Left lobe of liver (tissue), 2 donors: Measurements from ENCODE around the gene ZNF280D. TPM values are rescaled to one million over a fixed set of nuclear protein-coding genes. Genes with fewer than 3 reads are reported as not detected.

Source experiments
- ATAC-seq: fragments of 200-7000 bp; cut with Tn5 transposase; one replicate; pipeline ENCODE4 v1.9.1; 2020; ENCODE audit warnings: mild to moderate bottlenecking, moderate library complexity
- DNase-seq: peaks from one replicate; pipeline ENCODE4 v3.0.0-alpha.2; 2020; ENCODE audit warnings: low spot score
- total RNA-seq: library from RNA; stranded (reverse); gene quantifications from one replicate; pipeline ENCODE4 v1.2.1, GENCODE V29; 2021
- donor health status: DM: no; HTN: no; CAD: no; lungs with moderate emphysema.
- donor health status: DM: no; HTN: yes; CAD: no.

Gene ZNF280D
- total RNA-seq, 1 donor from 2014 or later: 15.8 TPM

- DNase-seq: no peak
- ATAC-seq: peak; percentile 50
Observed at GRCh38 chr15:56654216-56654615, 79.1 kb downstream of the ZNF280D start.

- DNase-seq (no peak), ATAC-seq (peak; percentile 88)
Observed at GRCh38 chr15:56653787-56654186, 79.5 kb downstream of the ZNF280D start.

- DNase-seq (no peak), ATAC-seq (no peak)
Observed at GRCh38 chr15:56653107-56653506, 80.2 kb downstream of the ZNF280D start.

- DNase-seq (no peak), ATAC-seq (no peak)
Observed at GRCh38 chr15:56648311-56648710, 85.0 kb downstream of the ZNF280D start.

- no peak for DNase-seq
- ATAC-seq: no peak
Observed at GRCh38 chr15:56640549-56640948, 92.8 kb downstream of the ZNF280D start.

- ATAC-seq (no peak), DNase-seq (no peak)
Observed at GRCh38 chr15:56640127-56640526, 93.2 kb downstream of the ZNF280D start.

- DNase-seq: no peak
Observed at GRCh38 chr15:56639631-56640030, 93.7 kb downstream of the ZNF280D start.

GRCh38 chr15:56631765-56632164, 101.5 kb downstream of the ZNF280D start:
- DNase-seq (no peak), ATAC-seq (no peak)

More at GRCh38 chr15:56639631-56640030, 93.7 kb downstream of the ZNF280D start:
- ATAC-seq: no peak

- peak; percentile 69 for ATAC-seq
Observed at GRCh38 chr15:56628893-56629532, 104.3 kb downstream of the ZNF280D start.

GRCh38 chr15:56619887-56620286, 113.4 kb downstream of the ZNF280D start:
- ATAC-seq (peak; percentile 30), DNase-seq (no peak)

More at GRCh38 chr15:56628893-56629532, 104.3 kb downstream of the ZNF280D start:
- DNase-seq: no peak

GRCh38 chr15:56617628-56618027, 115.7 kb downstream of the ZNF280D start:
- ATAC-seq (no peak), DNase-seq (no peak)

GRCh38 chr15:56616551-56616950, 116.8 kb downstream of the ZNF280D start:
- ATAC-seq (no peak), DNase-seq (no peak)

GRCh38 chr15:56613811-56614210, 119.5 kb downstream of the ZNF280D start:
- DNase-seq (no peak), ATAC-seq (no peak)

- no peak for ATAC-seq
Observed at GRCh38 chr15:56608993-56609392, 124.3 kb downstream of the ZNF280D start.

GRCh38 chr15:56608140-56608778, 125.0 kb downstream of the ZNF280D start:
- no peak for DNase-seq
- ATAC-seq: no peak

More at GRCh38 chr15:56608993-56609392, 124.3 kb downstream of the ZNF280D start:
- DNase-seq: no peak

- no peak for DNase-seq
- no peak for ATAC-seq
Observed at GRCh38 chr15:56602253-56602652, 131.1 kb downstream of the ZNF280D start.

- no peak for ATAC-seq
- DNase-seq: no peak
Observed at GRCh38 chr15:56600380-56600779, 132.9 kb downstream of the ZNF280D start.

- no peak for ATAC-seq
- DNase-seq: no peak
Observed at GRCh38 chr15:56598991-56599390, 134.3 kb downstream of the ZNF280D start.

GRCh38 chr15:56587686-56588085, 145.6 kb downstream of the ZNF280D start:
- DNase-seq (no peak), ATAC-seq (no peak)

- DNase-seq (no peak), ATAC-seq (no peak)
Observed at GRCh38 chr15:56586206-56586605, 147.1 kb downstream of the ZNF280D start.

- ATAC-seq (no peak), DNase-seq (no peak)
Observed at GRCh38 chr15:56582785-56583184, 150.5 kb downstream of the ZNF280D start.
